H1 (cell line): ENCODE results near the gene MAP9. TPM values are rescaled to one million over a fixed set of nuclear protein-coding genes. Genes with fewer than 3 reads are reported as not detected.

Source experiments
- CTCF ChIA-PET: fragments of 300-600 bp; sonication (Branson Sonifier 250); formaldehyde crosslinking; loops from one replicate; lab custom pipeline; 2021; ENCODE audit not compliant: partially characterized antibody; lab: Charles Lee
- POLR2A ChIA-PET: fragments of 300-600 bp; sonication (Branson Sonifier 250); formaldehyde crosslinking; loops from one replicate; lab custom pipeline; 2021; ENCODE audit warnings: inconsistent platforms; ENCODE audit not compliant: partially characterized antibody; lab: Charles Lee
- DNase-seq, 2 experiments: peaks; one replicate each; pipeline versions ENCODE4 v3.0.0 to v3.0.0-alpha.2; 2010 to 2022; ENCODE audit warnings: low spot score in 2 of 2, low read depth in 1 of 2, mixed read lengths in 1 of 2
- FAIRE-seq: peaks from 2 replicates; lab custom pipeline; 2011; peaks lifted over from hg19 to GRCh38; lab: Jason Lieb, UNC
- H2AFZ ChIP-seq: 2 replicates; pipeline ENCODE4 v1.8.1; 2012; ENCODE audit warnings: low read length, inconsistent platforms
- H2AK5ac ChIP-seq: 2 replicates; pipeline ENCODE4 v1.6.1; 2013; ENCODE audit warnings: low read depth, low read length
- H2BK120ac ChIP-seq: replicated peaks from 2 replicates; pipeline ENCODE3; 2013; ENCODE audit warnings: low read depth, low read length, inconsistent platforms
- H2BK12ac ChIP-seq: 2 replicates; pipeline ENCODE4 v1.6.1; 2013; ENCODE audit warnings: low read depth, low read length
- H2BK15ac ChIP-seq: 2 replicates; pipeline ENCODE4 v1.6.1; 2013; ENCODE audit warnings: low read length
- H2BK20ac ChIP-seq: 2 replicates; pipeline ENCODE4 v1.6.1; 2013; ENCODE audit warnings: low read length
- H2BK5ac ChIP-seq: 2 replicates; pipeline ENCODE4 v1.6.1; 2013; ENCODE audit warnings: low read depth, low read length
- H3K14ac ChIP-seq: 2 replicates; pipeline ENCODE4 v1.6.1; 2013; ENCODE audit warnings: inconsistent platforms; ENCODE audit not compliant: insufficient read length
- H3K18ac ChIP-seq: 2 replicates; pipeline ENCODE4 v1.6.1; 2013; ENCODE audit warnings: low read length; ENCODE audit errors: extremely low read depth
- H3K23ac ChIP-seq: 2 replicates; pipeline ENCODE4 v1.6.1; 2013; ENCODE audit warnings: inconsistent platforms; ENCODE audit not compliant: insufficient read length
- H3K23me2 ChIP-seq: 2 replicates; pipeline ENCODE4 v1.6.1; 2013; ENCODE audit warnings: low read depth, low read length
- H3K27ac ChIP-seq: 2 replicates; pipeline ENCODE4 v1.6.1; 2011; ENCODE audit warnings: low read depth, low read length, inconsistent platforms
- H3K27me3 ChIP-seq, 4 experiments: replicated peaks in 1 of 4; 1 replicate in 1 of 4; 2 replicates in 3 of 4; pipeline versions ENCODE4 v1.6.1 to v1.8.1; 2011 to 2013; ENCODE audit warnings: low read length in 3 of 4, mild to moderate bottlenecking in 3 of 4, inconsistent platforms in 2 of 4, mixed read lengths in 2 of 4, moderate library complexity in 1 of 4; ENCODE audit not compliant: control insufficient read depth in 3 of 4, insufficient read depth in 3 of 4; ENCODE audit errors: extremely low read depth in 1 of 4
- H3K36me3 ChIP-seq, 4 experiments: 2 replicates each; pipeline versions ENCODE4 v1.6.1 to v1.8.1; 2011 to 2013; ENCODE audit warnings: mild to moderate bottlenecking in 4 of 4, low read length in 3 of 4, moderate library complexity in 2 of 4, control low read depth in 1 of 4, inconsistent platforms in 1 of 4; ENCODE audit not compliant: insufficient read depth in 4 of 4, control insufficient read depth in 2 of 4
- H3K4ac ChIP-seq: replicated peaks from 2 replicates; pipeline ENCODE3; 2013; ENCODE audit warnings: low read length, low read depth, mixed read lengths, inconsistent platforms; ENCODE audit not compliant: insufficient read length
- H3K4me1 ChIP-seq, 4 experiments: replicated peaks in 1 of 4; 1 replicate in 1 of 4; 2 replicates in 3 of 4; pipeline versions ENCODE4 v1.6.1 to v1.8.1; 2011 to 2013; ENCODE audit warnings: low read length in 3 of 4, inconsistent platforms in 2 of 4, mixed read lengths in 1 of 4; ENCODE audit not compliant: insufficient read depth in 4 of 4, control insufficient read depth in 3 of 4
- H3K4me2 ChIP-seq, 2 experiments: 2 replicates each; pipeline versions ENCODE4 v1.6.1 to v1.8.1; 2011 to 2013; ENCODE audit warnings: low read depth in 2 of 2, low read length in 2 of 2, control low read depth in 1 of 2, inconsistent platforms in 1 of 2, mild to moderate bottlenecking in 1 of 2; ENCODE audit not compliant: insufficient read depth in 1 of 2
- H3K4me3 ChIP-seq, 4 experiments: fragments of 200-600, 300-600 bp in 1 of 4; sonication (generic), shearing (Covaris generic), sonication (Bioruptor Twin) in 1 of 4; 2 replicates each; pipeline versions ENCODE4 v1.5.1 to v1.8.1; 2011 to 2016; ENCODE audit warnings: low read length in 4 of 4, low read depth in 3 of 4, control low read depth in 2 of 4, inconsistent platforms in 2 of 4, mild to moderate bottlenecking in 2 of 4, mixed read lengths in 1 of 4, moderate library complexity in 1 of 4; ENCODE audit not compliant: insufficient read depth in 2 of 4; ENCODE audit errors: extremely low read depth in 1 of 4
- H3K56ac ChIP-seq: replicated peaks from 2 replicates; pipeline ENCODE3; 2013; ENCODE audit warnings: low read depth, mild to moderate bottlenecking, mixed read lengths, low read length, inconsistent platforms; ENCODE audit not compliant: insufficient read length
- H3K79me1 ChIP-seq: 2 replicates; pipeline ENCODE4 v1.6.1; 2013; ENCODE audit warnings: low read depth, low read length, control low read depth
- H3K79me2 ChIP-seq, 2 experiments: 2 replicates each; pipeline versions ENCODE4 v1.6.1 to v1.8.1; 2012 to 2013; ENCODE audit warnings: low read length in 2 of 2, mild to moderate bottlenecking in 2 of 2, inconsistent platforms in 1 of 2; ENCODE audit not compliant: insufficient read depth in 2 of 2, control insufficient read depth in 1 of 2
- H3K9ac ChIP-seq, 4 experiments: replicated peaks in 1 of 4; 1 replicate in 1 of 4; 2 replicates in 3 of 4; pipeline versions ENCODE4 v1.6.1 to v1.8.1; 2011 to 2013; ENCODE audit warnings: low read depth in 3 of 4, low read length in 3 of 4, control low read depth in 2 of 4, mild to moderate bottlenecking in 2 of 4, moderate library complexity in 2 of 4, inconsistent platforms in 1 of 4; ENCODE audit errors: extremely low read depth in 1 of 4
- H3K9me3 ChIP-seq, 2 experiments: 2 replicates each; pipeline versions ENCODE4 v1.6.1 to v1.8.1; 2012 to 2013; ENCODE audit warnings: mild to moderate bottlenecking in 2 of 2, moderate library complexity in 2 of 2, control low read depth in 1 of 2, inconsistent platforms in 1 of 2, low read depth in 1 of 2, low read length in 1 of 2, mixed read lengths in 1 of 2; ENCODE audit not compliant: insufficient read depth in 2 of 2
- H4K20me1 ChIP-seq, 2 experiments: replicated peaks in 1 of 2; 2 replicates each; pipeline versions ENCODE3 to v1.8.1; 2011 to 2013; ENCODE audit warnings: inconsistent platforms in 2 of 2, low read length in 2 of 2, mild to moderate bottlenecking in 1 of 2; ENCODE audit not compliant: insufficient read depth in 2 of 2, control insufficient read depth in 1 of 2
- H4K5ac ChIP-seq: 2 replicates; pipeline ENCODE4 v1.6.1; 2013; ENCODE audit warnings: low read length, low read depth, mixed read lengths, inconsistent platforms; ENCODE audit not compliant: insufficient read length
- H4K8ac ChIP-seq: 2 replicates; pipeline ENCODE4 v1.8.0; 2013; ENCODE audit warnings: mild to moderate bottlenecking, moderate library complexity, low read length, inconsistent platforms; ENCODE audit not compliant: insufficient read depth; ENCODE audit errors: extremely low read depth
- H4K91ac ChIP-seq: replicated peaks from 2 replicates; pipeline ENCODE3; 2013; ENCODE audit warnings: low read length, mixed read lengths, inconsistent platforms; ENCODE audit not compliant: insufficient read length
- EZH2 ChIP-seq: fragments of 200-600 bp; sonication (generic); IDR thresholded peaks from 2 replicates; pipeline ENCODE4 v1.7.1; 2012; ENCODE audit warnings: low read depth, mild to moderate bottlenecking, moderate library complexity, low read length, inconsistent platforms; ENCODE audit not compliant: severe bottlenecking
- GABPA ChIP-seq: IDR thresholded peaks from 2 replicates; pipeline ENCODE4 v1.6.1; 2011; ENCODE audit warnings: mild to moderate bottlenecking, low read length, moderate library complexity, borderline replicate concordance; ENCODE audit not compliant: insufficient read depth
- GTF2F1 ChIP-seq: IDR thresholded peaks from 2 replicates; pipeline ENCODE4 v1.6.1; 2012; ENCODE audit warnings: low read depth, low read length, improper control_type of control experiment, borderline replicate concordance
- HDAC6 ChIP-seq: IDR thresholded peaks from one replicate; pipeline ENCODE4 v1.7.1; 2012; ENCODE audit warnings: low read depth, mild to moderate bottlenecking, inconsistent platforms, low read length, moderate library complexity
- JUN ChIP-seq: IDR thresholded peaks from 2 replicates; pipeline ENCODE4 v1.6.1; 2011; ENCODE audit warnings: low read depth, mild to moderate bottlenecking, improper control_type of control experiment, low read length
- POU5F1 ChIP-seq: IDR thresholded peaks from 2 replicates; pipeline ENCODE4 v1.6.1; 2011; ENCODE audit warnings: low read depth, mild to moderate bottlenecking, low read length, moderate library complexity
- SP1 ChIP-seq: IDR thresholded peaks from 2 replicates; pipeline ENCODE4 v1.6.1; 2011; ENCODE audit warnings: low read depth, low read length
- ZNF274 ChIP-seq: IDR thresholded peaks from 2 replicates; pipeline ENCODE4 v1.7.0; 2012; ENCODE audit warnings: low read length, borderline replicate concordance; ENCODE audit errors: extremely low read depth
- WGBS, 2 experiments: shearing (Covaris generic) in 1 of 2; methylation state at CpG; one replicate each; pipeline versions ENCODE4 v1.1.6 to v1.1.7; 2013 to 2015; ENCODE audit warnings: low lambda C conversion rate in 2 of 2, mixed read lengths in 2 of 2, inconsistent platforms in 1 of 2, low coverage in 1 of 2, missing lambda C conversion rate in 1 of 2; ENCODE audit not compliant: insufficient replicate concordance in 2 of 2, insufficient coverage in 1 of 2, insufficient read length in 1 of 2; ENCODE audit errors: extremely low coverage in 1 of 2, missing lambda C conversion rate in 1 of 2; 5-methylcytosine and 5-hydroxymethylcytosine counted together
- polyA plus RNA-seq, 7 experiments: library from polyadenylated mRNA; depleted of rRNA in 3 of 7; stranded (reverse) in 5 of 7; unstranded in 2 of 7; fragments of >200 nt in 5 of 7; fragments of 200-250 nt in 2 of 7; gene quantifications; 1 replicate in 5 of 7; 2 replicates in 1 of 7; 4 replicates in 1 of 7; pipeline versions ENCODE4 v1.2.1 to v1.2.3, GENCODE V29; 2011 to 2013; ENCODE audit warnings: missing spikeins in 2 of 7, mixed read lengths in 2 of 7
- total RNA-seq: library from RNA; stranded (reverse); fragmentation: NEBNext Ultra II Directional; extraction: Animal tissue kit (Norgen Biotek cat#: 25700); gene quantifications from 2 replicates; pipeline ENCODE4 v1.2.1, GENCODE V29; 2021

The MAP9 gene
- total and polyA plus RNA-seq, 2 of the 8 experiments (the other 6 are each of a cell fraction or from before 2014, with no cell fraction given) = 2.1 to 18.9 TPM

GRCh38 chr4:155339999-155340398, 36.8 kb downstream of the MAP9 start:
- no peak for FAIRE-seq
- Histone ChIP-seq H3K27me3 (no peaks in the 10 kb centered on the region), H3K9ac (no peak overlapping the region), H3K79me1 (no peaks in the 10 kb centered on the region), H4K91ac (no peak overlapping the region), H2BK15ac (no peak overlapping the region), H2AK5ac (no peak overlapping the region), H3K14ac (no peak overlapping the region), H3K23me2 (no peaks in the 10 kb centered on the region), H3K23ac (no peak overlapping the region), H2BK5ac (no peak overlapping the region), H3K4me1 (no peaks in the 10 kb centered on the region), H3K27ac (no peak overlapping the region), H3K79me2 (no peaks in the 10 kb centered on the region), H4K5ac (no peak overlapping the region), H3K18ac (no peak overlapping the region), H4K20me1 (no peaks in the 10 kb centered on the region), H3K4me2 (no peak overlapping the region)
- CTCF ChIA-PET = interaction anchor here (0.9 to 1.5 kb wide), 3 partner anchors 10 to 314 kb away, joined by 3 to 10 read pairs (median 3); no protein-coding TSS in a partner anchor
- 92% methylated on average over 5 of the region's 6 CpGs; no CpG with 5 or more reads in 1 of the 2 experiments for WGBS, 2 experiments
- POLR2A ChIA-PET = no interaction called here
- no peak for TF ChIP-seq EZH2
- TF ChIP-seq ZNF274 = no peak
- no peak for TF ChIP-seq SP1
- no peak for TF ChIP-seq JUN
- no peak for TF ChIP-seq POU5F1
- TF ChIP-seq GABPA = no peak
- no peak for TF ChIP-seq GTF2F1
- no peak for TF ChIP-seq HDAC6
- TF ChIP-seq, all 59 proteins: peak for 0
- H3K4ac ChIP-seq = no peak overlapping the region
- no peak overlapping the region for H2BK120ac ChIP-seq
- H2BK12ac ChIP-seq = no peak overlapping the region
- no peak overlapping the region for H2BK20ac ChIP-seq
- no peaks in the 10 kb centered on the region for H3K36me3 ChIP-seq
- no peak for DNase-seq
- H3K9me3 ChIP-seq = peaks cover 5 to 9% of the 10 kb centered on the region in 2 experiments; a peak in 3 of 4 replicates
- H4K8ac ChIP-seq = no peak overlapping the region
- H3K4me3 ChIP-seq = no peak overlapping the region
- H2AFZ ChIP-seq = no peak overlapping the region
- no peak overlapping the region for H3K56ac ChIP-seq
